ENCODE measurements around the gene FIZ1.

GRCh38 chr19:55613930-55614710 is 14.8 kb upstream of the FIZ1 start:
- TF ChIP-seq, protein P1, sequence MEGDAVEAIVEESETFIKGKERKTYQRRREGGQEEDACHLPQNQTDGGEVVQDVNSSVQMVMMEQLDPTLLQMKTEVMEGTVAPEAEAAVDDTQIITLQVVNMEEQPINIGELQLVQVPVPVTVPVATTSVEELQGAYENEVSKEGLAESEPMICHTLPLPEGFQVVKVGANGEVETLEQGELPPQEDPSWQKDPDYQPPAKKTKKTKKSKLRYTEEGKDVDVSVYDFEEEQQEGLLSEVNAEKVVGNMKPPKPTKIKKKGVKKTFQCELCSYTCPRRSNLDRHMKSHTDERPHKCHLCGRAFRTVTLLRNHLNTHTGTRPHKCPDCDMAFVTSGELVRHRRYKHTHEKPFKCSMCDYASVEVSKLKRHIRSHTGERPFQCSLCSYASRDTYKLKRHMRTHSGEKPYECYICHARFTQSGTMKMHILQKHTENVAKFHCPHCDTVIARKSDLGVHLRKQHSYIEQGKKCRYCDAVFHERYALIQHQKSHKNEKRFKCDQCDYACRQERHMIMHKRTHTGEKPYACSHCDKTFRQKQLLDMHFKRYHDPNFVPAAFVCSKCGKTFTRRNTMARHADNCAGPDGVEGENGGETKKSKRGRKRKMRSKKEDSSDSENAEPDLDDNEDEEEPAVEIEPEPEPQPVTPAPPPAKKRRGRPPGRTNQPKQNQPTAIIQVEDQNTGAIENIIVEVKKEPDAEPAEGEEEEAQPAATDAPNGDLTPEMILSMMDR (IDR thresholded peaks at IDR 0.05), result no peak
- no peak for TF ChIP-seq POLR2A (IDR thresholded peaks at IDR 0.05)
